Neural progenitor cell (in vitro differentiated cells): ENCODE measurements around the gene ADAMTS12. TPM values are rescaled to one million over a fixed set of nuclear protein-coding genes. Genes with fewer than 3 reads are reported as not detected.

Experiments
- DNase-seq: peaks from one replicate; pipeline ENCODE4 v3.0.0-alpha.2; 2016; ENCODE audit warnings: low spot score
- H2AFZ ChIP-seq: fragments of 200-600 bp; sonication (generic); replicated peaks from 2 replicates; pipeline ENCODE4 v1.6.1; 2016; ENCODE audit warnings: antibody characterized with exemption
- H3F3A ChIP-seq: fragments of 200-600 bp; sonication (generic); 2 replicates; pipeline ENCODE4 v1.6.1; 2016; ENCODE audit warnings: antibody characterized with exemption, low read depth
- H3K27ac ChIP-seq: fragments of 200-600 bp; sonication (generic); 2 replicates; pipeline ENCODE4 v1.5.1; 2016; ENCODE audit warnings: mild to moderate bottlenecking
- H3K27me3 ChIP-seq: fragments of 200-600 bp; sonication (generic); 2 replicates; pipeline ENCODE4 v1.6.1; 2016; ENCODE audit warnings: mild to moderate bottlenecking, moderate library complexity
- H3K36me3 ChIP-seq: fragments of 200-600 bp; sonication (generic); 2 replicates; pipeline ENCODE4 v1.5.1; 2016
- H3K4me1 ChIP-seq: fragments of 200-600 bp; sonication (generic); 2 replicates; pipeline ENCODE4 v1.6.1; 2016; ENCODE audit warnings: mixed run types
- H3K4me2 ChIP-seq: fragments of 200-600 bp; sonication (generic); 2 replicates; pipeline ENCODE4 v1.6.1; 2016
- H3K4me3 ChIP-seq: fragments of 200-600 bp; sonication (generic); 2 replicates; pipeline ENCODE4 v1.5.1; 2016
- H3K79me2 ChIP-seq: fragments of 200-600 bp; sonication (generic); 2 replicates; pipeline ENCODE4 v1.6.1; 2016; ENCODE audit warnings: low read depth
- H3K9ac ChIP-seq: fragments of 200-600 bp; sonication (generic); 2 replicates; pipeline ENCODE4 v1.6.1; 2016
- H3K9me3 ChIP-seq: fragments of 200-600 bp; sonication (generic); 2 replicates; pipeline ENCODE4 v1.5.1; 2016; ENCODE audit warnings: low read depth
- H4K20me1 ChIP-seq: fragments of 200-600 bp; sonication (generic); 2 replicates; pipeline ENCODE4 v1.6.1; 2016; ENCODE audit warnings: low read depth
- H3K27ac Mint-ChIP-seq: 3 replicates; pipeline ENCODE4 v1.8.0; 2021; ENCODE audit warnings: mixed read lengths
- H3K27me3 Mint-ChIP-seq: 2 replicates; pipeline ENCODE4 v1.8.0; 2022; ENCODE audit warnings: low read depth, mild to moderate bottlenecking, inconsistent platforms, moderate library complexity, mixed read lengths; ENCODE audit not compliant: insufficient read depth
- H3K36me3 Mint-ChIP-seq: 3 replicates; pipeline ENCODE4 v1.8.0; 2021; ENCODE audit warnings: mixed read lengths
- H3K4me1 Mint-ChIP-seq: 3 replicates; pipeline ENCODE4 v1.8.0; 2021; ENCODE audit warnings: mixed read lengths
- H3K4me3 Mint-ChIP-seq: 3 replicates; pipeline ENCODE4 v1.8.0; 2021; ENCODE audit warnings: mild to moderate bottlenecking, moderate library complexity, mixed read lengths
- H3K9me3 Mint-ChIP-seq: 3 replicates; pipeline ENCODE4 v1.8.0; 2020; ENCODE audit warnings: mixed read lengths
- EZH2 ChIP-seq: fragments of 200-600 bp; sonication (generic); IDR thresholded peaks from 2 replicates; pipeline ENCODE4 v1.6.1; 2017; ENCODE audit warnings: antibody characterized with exemption, mild to moderate bottlenecking, moderate library complexity
- EZH2phosphoT487 ChIP-seq: fragments of 200-600 bp; sonication (generic); IDR thresholded peaks from 2 replicates; pipeline ENCODE4 v1.6.1; 2017; ENCODE audit warnings: antibody characterized with exemption
- total RNA-seq: library from RNA; depleted of rRNA; stranded (reverse); fragments of >200 nt; gene quantifications from 2 replicates; pipeline ENCODE4 v1.2.3, GENCODE V29; 2015; ENCODE audit warnings: low replicate concordance
- TF ChIP-seq, protein P1 (sequence below): fragments of 200-600 bp; sonication (generic); IDR thresholded peaks from 2 replicates; pipeline ENCODE4 v1.5.1; 2017; ENCODE audit warnings: antibody characterized with exemption, mild to moderate bottlenecking

The ADAMTS12 gene
- total RNA-seq, 1 donor from 2014 or later: 15.6 TPM

DNA sequence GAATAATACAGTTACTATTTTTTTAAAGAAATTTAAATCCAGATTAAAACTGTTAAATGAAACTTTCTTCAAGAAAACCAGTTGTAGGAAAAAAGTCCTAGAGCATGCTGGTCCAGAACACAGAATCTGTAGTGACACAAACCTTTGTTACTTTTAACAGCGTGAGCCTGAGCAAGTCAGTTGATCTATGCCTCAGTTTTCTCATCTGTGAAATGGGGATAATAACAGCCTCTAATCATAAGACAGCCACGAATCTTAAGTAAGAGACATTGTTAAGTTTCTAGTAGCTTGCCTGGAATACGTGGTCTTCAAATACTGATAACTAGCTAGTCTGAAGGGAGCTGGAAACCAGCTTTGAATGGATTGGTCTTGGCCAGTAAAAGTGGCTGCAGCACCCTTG, 158.6 kb downstream of the ADAMTS12 start:
- no peak overlapping the region for H3K27ac ChIP-seq

DNA sequence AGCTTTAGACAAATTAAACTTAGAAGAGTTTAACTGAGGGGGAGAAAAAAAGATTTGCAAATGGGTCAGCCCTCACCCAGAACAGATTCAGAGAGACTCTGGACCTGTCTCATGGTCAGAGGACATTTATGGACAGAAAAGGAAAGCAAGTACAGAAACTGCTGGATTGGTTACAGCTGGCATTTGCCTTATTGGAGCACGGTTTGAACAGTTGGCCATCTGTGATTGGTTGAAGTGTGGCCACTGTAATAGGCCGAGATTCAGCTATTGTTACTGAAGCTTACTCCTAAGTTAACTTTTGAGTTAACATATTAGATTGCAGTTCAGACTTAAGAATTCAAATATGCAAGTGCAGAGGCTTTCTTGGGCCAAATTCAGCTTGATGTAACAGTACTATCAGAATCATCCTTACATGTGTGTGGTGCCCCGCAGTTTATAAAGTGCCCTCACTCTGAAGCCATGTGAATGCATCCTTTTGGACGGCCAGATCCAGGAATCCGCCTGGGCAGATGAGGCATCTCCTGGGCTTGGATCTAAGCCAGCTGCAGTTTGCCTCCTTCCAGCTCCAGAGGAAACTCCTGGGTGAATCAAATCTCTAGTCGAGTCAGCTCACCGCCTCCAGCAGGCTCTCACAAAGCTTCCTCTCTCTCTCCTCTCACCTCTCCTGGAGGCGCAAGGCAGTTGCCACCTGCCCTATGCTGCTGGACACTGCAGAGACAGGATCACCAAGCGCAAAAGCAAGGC, 165.2 kb downstream of the ADAMTS12 start:
- no peak overlapping the region for H3K4me3 ChIP-seq
- no peak overlapping the region for H3K4me3 Mint-ChIP-seq

More for the DNA sequence above, 158.6 kb downstream of the ADAMTS12 start:
- Mint-ChIP-seq H3K4me1 (peaks cover 13% of the 10 kb centered on the region), H3K27ac (no peak overlapping the region), H3K36me3 (no peaks in the 10 kb centered on the region), H3K27me3 (peaks cover 7% of the 10 kb centered on the region), H3K9me3 (no peaks in the 10 kb centered on the region), H3K4me3 (no peak overlapping the region)
- H3F3A ChIP-seq: no peaks in the 10 kb centered on the region
- H3K9ac ChIP-seq: no peak overlapping the region
- H3K36me3 ChIP-seq: no peaks in the 10 kb centered on the region
- H3K4me1 ChIP-seq: peaks cover 8% of the 10 kb centered on the region
- H3K27me3 ChIP-seq: no peaks in the 10 kb centered on the region
- no peaks in the 10 kb centered on the region for H3K9me3 ChIP-seq
- no peak for DNase-seq
- H4K20me1 ChIP-seq: no peaks in the 10 kb centered on the region
- H3K4me3 ChIP-seq: no peak overlapping the region
- no peak overlapping the region for H2AFZ ChIP-seq
- H3K4me2 ChIP-seq: no peak overlapping the region
- TF ChIP-seq, protein P1, sequence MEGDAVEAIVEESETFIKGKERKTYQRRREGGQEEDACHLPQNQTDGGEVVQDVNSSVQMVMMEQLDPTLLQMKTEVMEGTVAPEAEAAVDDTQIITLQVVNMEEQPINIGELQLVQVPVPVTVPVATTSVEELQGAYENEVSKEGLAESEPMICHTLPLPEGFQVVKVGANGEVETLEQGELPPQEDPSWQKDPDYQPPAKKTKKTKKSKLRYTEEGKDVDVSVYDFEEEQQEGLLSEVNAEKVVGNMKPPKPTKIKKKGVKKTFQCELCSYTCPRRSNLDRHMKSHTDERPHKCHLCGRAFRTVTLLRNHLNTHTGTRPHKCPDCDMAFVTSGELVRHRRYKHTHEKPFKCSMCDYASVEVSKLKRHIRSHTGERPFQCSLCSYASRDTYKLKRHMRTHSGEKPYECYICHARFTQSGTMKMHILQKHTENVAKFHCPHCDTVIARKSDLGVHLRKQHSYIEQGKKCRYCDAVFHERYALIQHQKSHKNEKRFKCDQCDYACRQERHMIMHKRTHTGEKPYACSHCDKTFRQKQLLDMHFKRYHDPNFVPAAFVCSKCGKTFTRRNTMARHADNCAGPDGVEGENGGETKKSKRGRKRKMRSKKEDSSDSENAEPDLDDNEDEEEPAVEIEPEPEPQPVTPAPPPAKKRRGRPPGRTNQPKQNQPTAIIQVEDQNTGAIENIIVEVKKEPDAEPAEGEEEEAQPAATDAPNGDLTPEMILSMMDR: no peak
- TF ChIP-seq EZH2 (no peak), EZH2phosphoT487 (no peak)
- no peaks in the 10 kb centered on the region for H3K79me2 ChIP-seq

DNA sequence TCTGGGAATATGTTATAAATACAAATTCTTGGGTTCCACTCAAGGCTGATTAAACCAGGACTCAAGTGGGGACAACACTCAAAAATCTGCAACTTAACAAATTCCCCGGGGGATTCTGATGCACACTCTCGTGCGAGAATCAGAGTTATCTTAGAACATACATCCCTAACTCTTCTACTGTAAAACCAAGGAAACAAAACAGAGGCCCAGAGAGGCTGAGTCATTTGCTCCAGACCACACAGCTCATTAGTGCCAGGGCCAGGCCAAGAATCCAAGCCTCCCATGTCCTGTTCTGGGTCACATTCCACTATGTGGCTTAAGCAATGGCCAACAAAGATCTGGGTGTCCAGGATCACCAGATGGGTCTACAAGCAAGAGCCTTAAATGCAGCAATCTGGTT, 166.0 kb downstream of the ADAMTS12 start:
- Mint-ChIP-seq H3K4me3 (no peak overlapping the region), H3K27ac (no peak overlapping the region), H3K36me3 (peaks cover 5% of the 10 kb centered on the region), H3K27me3 (peaks cover 4% of the 10 kb centered on the region), H3K9me3 (no peaks in the 10 kb centered on the region), H3K4me1 (peaks cover 5% of the 10 kb centered on the region)
- Histone ChIP-seq H3K79me2 (no peaks in the 10 kb centered on the region), H3K9me3 (no peaks in the 10 kb centered on the region), H3K4me1 (no peaks in the 10 kb centered on the region), H3K9ac (no peak overlapping the region), H4K20me1 (no peaks in the 10 kb centered on the region), H3F3A (no peaks in the 10 kb centered on the region), H3K27me3 (no peaks in the 10 kb centered on the region), H3K27ac (no peak overlapping the region), H3K36me3 (no peaks in the 10 kb centered on the region), H2AFZ (no peak overlapping the region), H3K4me3 (no peak overlapping the region), H3K4me2 (no peak overlapping the region)
- TF ChIP-seq EZH2phosphoT487 (no peak), EZH2 (no peak)
- TF ChIP-seq, protein P1: no peak
- DNase-seq: no peak

More for the DNA sequence above, 165.2 kb downstream of the ADAMTS12 start:
- no peak overlapping the region for H3K27ac Mint-ChIP-seq
- H3K27me3 Mint-ChIP-seq: peaks cover 3% of the 10 kb centered on the region
- H3K27ac ChIP-seq: no peak overlapping the region
- TF ChIP-seq, protein P1: no peak
- TF ChIP-seq EZH2 (no peak), EZH2phosphoT487 (no peak)
- DNase-seq: no peak
- H2AFZ ChIP-seq: no peak overlapping the region
- H3K79me2 ChIP-seq: no peaks in the 10 kb centered on the region
- H3K9me3 Mint-ChIP-seq: no peaks in the 10 kb centered on the region
- no peaks in the 10 kb centered on the region for H3K9me3 ChIP-seq
- H3K27me3 ChIP-seq: no peaks in the 10 kb centered on the region
- H3F3A ChIP-seq: no peaks in the 10 kb centered on the region
- H3K4me2 ChIP-seq: no peak overlapping the region
- H3K4me1 Mint-ChIP-seq: peaks cover 4% of the 10 kb centered on the region
- H3K4me1 ChIP-seq: no peaks in the 10 kb centered on the region
- no peaks in the 10 kb centered on the region for H4K20me1 ChIP-seq
- H3K9ac ChIP-seq: no peak overlapping the region
- H3K36me3 Mint-ChIP-seq: peaks cover 4% of the 10 kb centered on the region
- H3K36me3 ChIP-seq: no peaks in the 10 kb centered on the region
